ENCODE data around the gene FLT3LG. TPM values are rescaled to one million over a fixed set of nuclear protein-coding genes. Genes with fewer than 3 reads are reported as not detected.
A peak's percentile ranks its signal among the peaks of the same experiment; 100 is the strongest.

The FLT3LG gene
- total and polyA plus RNA-seq, 2 experiments from 2014 or later: 0.49 to 1.8 TPM

DNA sequence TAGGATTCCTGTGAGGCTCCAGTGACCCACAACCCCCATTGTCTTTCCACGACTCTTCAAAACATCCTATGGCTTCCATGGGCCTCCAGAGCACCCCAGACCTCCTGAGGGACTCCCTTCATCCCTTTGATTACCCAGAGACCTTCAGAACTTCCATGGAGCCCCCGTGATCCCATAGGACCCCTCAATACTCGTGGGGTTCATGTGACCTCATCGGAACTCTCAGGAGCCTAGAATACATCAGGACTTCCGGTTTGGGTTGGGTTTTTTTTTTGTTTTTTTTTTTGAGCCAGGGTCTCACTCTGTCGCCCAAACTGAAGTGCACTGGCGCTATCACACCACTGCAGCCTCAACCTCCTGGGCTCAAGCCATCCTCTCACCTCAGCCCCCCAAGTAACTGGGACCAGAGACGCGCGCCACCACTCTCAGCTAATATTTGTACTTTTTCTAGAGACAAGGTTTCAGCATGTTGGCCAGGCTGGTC lies 20.2 kb upstream of the FLT3LG start:
- TF ChIP-seq ZNF462 (CRISPR knock-in tag; IDR thresholded peaks at IDR 0.05): no peak
- TF ChIP-seq ZNF331 (CRISPR knock-in tag; IDR thresholded peaks at IDR 0.05; ENCODE audit: low read depth): no peak
- no peak for TF ChIP-seq ZNF114 (CRISPR knock-in tag; IDR thresholded peaks at IDR 0.05)
- no peak for TF ChIP-seq CREB1 (CRISPR knock-in tag; IDR thresholded peaks at IDR 0.05; ENCODE audit: low read depth)
- no peak for TF ChIP-seq EZH2 (IDR thresholded peaks at IDR 0.05; ENCODE audit: low read depth, unreplicated experiment)
- TF ChIP-seq POLR2AphosphoS5 (IDR thresholded peaks at IDR 0.05; ENCODE audit: low read depth): no peak
- no peak for TF ChIP-seq EZH2phosphoT487 (IDR thresholded peaks at IDR 0.05; ENCODE audit: unreplicated experiment)
- TF ChIP-seq, protein P1, sequence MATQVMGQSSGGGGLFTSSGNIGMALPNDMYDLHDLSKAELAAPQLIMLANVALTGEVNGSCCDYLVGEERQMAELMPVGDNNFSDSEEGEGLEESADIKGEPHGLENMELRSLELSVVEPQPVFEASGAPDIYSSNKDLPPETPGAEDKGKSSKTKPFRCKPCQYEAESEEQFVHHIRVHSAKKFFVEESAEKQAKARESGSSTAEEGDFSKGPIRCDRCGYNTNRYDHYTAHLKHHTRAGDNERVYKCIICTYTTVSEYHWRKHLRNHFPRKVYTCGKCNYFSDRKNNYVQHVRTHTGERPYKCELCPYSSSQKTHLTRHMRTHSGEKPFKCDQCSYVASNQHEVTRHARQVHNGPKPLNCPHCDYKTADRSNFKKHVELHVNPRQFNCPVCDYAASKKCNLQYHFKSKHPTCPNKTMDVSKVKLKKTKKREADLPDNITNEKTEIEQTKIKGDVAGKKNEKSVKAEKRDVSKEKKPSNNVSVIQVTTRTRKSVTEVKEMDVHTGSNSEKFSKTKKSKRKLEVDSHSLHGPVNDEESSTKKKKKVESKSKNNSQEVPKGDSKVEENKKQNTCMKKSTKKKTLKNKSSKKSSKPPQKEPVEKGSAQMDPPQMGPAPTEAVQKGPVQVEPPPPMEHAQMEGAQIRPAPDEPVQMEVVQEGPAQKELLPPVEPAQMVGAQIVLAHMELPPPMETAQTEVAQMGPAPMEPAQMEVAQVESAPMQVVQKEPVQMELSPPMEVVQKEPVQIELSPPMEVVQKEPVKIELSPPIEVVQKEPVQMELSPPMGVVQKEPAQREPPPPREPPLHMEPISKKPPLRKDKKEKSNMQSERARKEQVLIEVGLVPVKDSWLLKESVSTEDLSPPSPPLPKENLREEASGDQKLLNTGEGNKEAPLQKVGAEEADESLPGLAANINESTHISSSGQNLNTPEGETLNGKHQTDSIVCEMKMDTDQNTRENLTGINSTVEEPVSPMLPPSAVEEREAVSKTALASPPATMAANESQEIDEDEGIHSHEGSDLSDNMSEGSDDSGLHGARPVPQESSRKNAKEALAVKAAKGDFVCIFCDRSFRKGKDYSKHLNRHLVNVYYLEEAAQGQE (IDR thresholded peaks at IDR 0.05; ENCODE audit: unreplicated experiment): no peak
- TF ChIP-seq, protein P2, sequence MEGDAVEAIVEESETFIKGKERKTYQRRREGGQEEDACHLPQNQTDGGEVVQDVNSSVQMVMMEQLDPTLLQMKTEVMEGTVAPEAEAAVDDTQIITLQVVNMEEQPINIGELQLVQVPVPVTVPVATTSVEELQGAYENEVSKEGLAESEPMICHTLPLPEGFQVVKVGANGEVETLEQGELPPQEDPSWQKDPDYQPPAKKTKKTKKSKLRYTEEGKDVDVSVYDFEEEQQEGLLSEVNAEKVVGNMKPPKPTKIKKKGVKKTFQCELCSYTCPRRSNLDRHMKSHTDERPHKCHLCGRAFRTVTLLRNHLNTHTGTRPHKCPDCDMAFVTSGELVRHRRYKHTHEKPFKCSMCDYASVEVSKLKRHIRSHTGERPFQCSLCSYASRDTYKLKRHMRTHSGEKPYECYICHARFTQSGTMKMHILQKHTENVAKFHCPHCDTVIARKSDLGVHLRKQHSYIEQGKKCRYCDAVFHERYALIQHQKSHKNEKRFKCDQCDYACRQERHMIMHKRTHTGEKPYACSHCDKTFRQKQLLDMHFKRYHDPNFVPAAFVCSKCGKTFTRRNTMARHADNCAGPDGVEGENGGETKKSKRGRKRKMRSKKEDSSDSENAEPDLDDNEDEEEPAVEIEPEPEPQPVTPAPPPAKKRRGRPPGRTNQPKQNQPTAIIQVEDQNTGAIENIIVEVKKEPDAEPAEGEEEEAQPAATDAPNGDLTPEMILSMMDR (conservative IDR thresholded peaks at IDR 0.05; ENCODE audit: low read depth in 2 of 2): no peak
- no peak for TF ChIP-seq STAT1 (IDR thresholded peaks at IDR 0.05; ENCODE audit: unreplicated experiment)
- no peak for TF ChIP-seq NANOG (IDR thresholded peaks at IDR 0.05; ENCODE audit: borderline replicate concordance)
- TF ChIP-seq JUNB (IDR thresholded peaks at IDR 0.05; ENCODE audit: unreplicated experiment): no peak
- no peak for DNase-seq (ENCODE audit: low spot score)
- peak overlapping the region; percentile 95 for H3K4me3 Mint-ChIP-seq
- peaks cover 37% of the 10 kb centered on the region for H3K36me3 Mint-ChIP-seq (ENCODE audit: low read depth)
- no peaks in the 10 kb centered on the region for H3K27me3 ChIP-seq (ENCODE audit: insufficient read depth)
- H3K4me1 Mint-ChIP-seq: peaks cover 6% of the 10 kb centered on the region
- H3K9me3 Mint-ChIP-seq: peaks cover 9% of the 10 kb centered on the region; the same call in 2 of the 3 replicates
- H2AFZ ChIP-seq: no peak overlapping the region
- H3K27me3 Mint-ChIP-seq (ENCODE audit: insufficient read depth, low read depth, poor library complexity): peaks cover 21% of the 10 kb centered on the region
- peak overlapping the region; percentile 85 for H3K4me3 ChIP-seq
- peak overlapping the region; percentile 100 for H3K27ac ChIP-seq (ENCODE audit: low read depth)
- H3K79me2 ChIP-seq (replicated peaks; ENCODE audit: insufficient read depth): peaks cover 31% of the 10 kb centered on the region
- no peaks in the 10 kb centered on the region for H3K9me2 ChIP-seq (ENCODE audit: insufficient read depth)
- H4K20me1 ChIP-seq (replicated peaks; ENCODE audit: insufficient read depth): peaks cover 2% of the 10 kb centered on the region; the same call in 1 of the 2 replicates
- H3K4me1 ChIP-seq (ENCODE audit: insufficient read depth): peaks cover 11% of the 10 kb centered on the region; the same call in 1 of the 2 replicates
- no peaks in the 10 kb centered on the region for H3K36me3 ChIP-seq (ENCODE audit: insufficient read depth)
- ATAC-seq: no peak
- H3F3A ChIP-seq (replicated peaks; ENCODE audit: low read depth): peaks cover 14% of the 10 kb centered on the region; the same call in 1 of the 2 replicates
- peak overlapping the region; percentile 87 for H3K4me2 ChIP-seq
- H3K27ac Mint-ChIP-seq: peak overlapping the region; percentile 99
